Endothelial cell of umbilical vein (primary cell): ENCODE measurements around the gene DBT. TPM values are rescaled to one million over a fixed set of nuclear protein-coding genes. Genes with fewer than 3 reads are reported as not detected.

Experiments used
- BruUV-seq: library from RNA; stranded (reverse); fragments of 400-500 nt; replicated peaks from 2 replicates; lab custom pipeline; 2021; lab: Mats Ljungman, UMichigan
- CTCF ChIA-PET: fragments of 300-600, 350-600 bp; sonication (Branson Sonifier 250); formaldehyde crosslinking; loops from one replicate; lab custom pipeline; 2021; ENCODE audit warnings: antibody characterized with exemption, inconsistent platforms; lab: Charles Lee
- POLR2A ChIA-PET: fragments of 300-600, 350-600 bp; sonication (Branson Sonifier 250); formaldehyde crosslinking; loops from one replicate; lab custom pipeline; 2021; ENCODE audit warnings: antibody characterized with exemption, inconsistent platforms; lab: Charles Lee
- DNase-seq: peaks from one replicate; pipeline ENCODE4 v3.0.0-alpha.2; 2011; ENCODE audit warnings: low read depth, low spot score
- FAIRE-seq: peaks from 2 replicates; lab custom pipeline; 2011; peaks lifted over from hg19 to GRCh38; lab: Jason Lieb, UNC
- H2AFZ ChIP-seq: 2 replicates; pipeline ENCODE4 v1.6.0; 2012; ENCODE audit warnings: low read depth, low read length, control low read depth, inconsistent platforms
- H3K27ac ChIP-seq: 2 replicates; pipeline ENCODE4 v1.5.1; 2011; ENCODE audit warnings: low read depth, mild to moderate bottlenecking, control low read depth, low read length, moderate library complexity; ENCODE audit not compliant: insufficient read depth
- H3K27me3 ChIP-seq, 2 experiments: 2 replicates each; pipeline versions ENCODE4 v1.6.0 to v1.6.1; 2011; ENCODE audit warnings: low read length in 2 of 2, mixed read lengths in 1 of 2; ENCODE audit not compliant: control insufficient read depth in 2 of 2, insufficient read depth in 2 of 2
- H3K36me3 ChIP-seq, 2 experiments: 2 replicates in 1 of 2; 3 replicates in 1 of 2; pipeline ENCODE4 v1.5.1; 2011; ENCODE audit warnings: low read length in 2 of 2, mild to moderate bottlenecking in 1 of 2, moderate library complexity in 1 of 2; ENCODE audit not compliant: control insufficient read depth in 2 of 2, insufficient read depth in 2 of 2; ENCODE audit errors: extremely low read depth in 1 of 2
- H3K4me1 ChIP-seq: 3 replicates; pipeline ENCODE4 v1.5.1; 2011; ENCODE audit warnings: mild to moderate bottlenecking, low read length; ENCODE audit not compliant: control insufficient read depth, insufficient read depth; ENCODE audit errors: extremely low read depth
- H3K4me2 ChIP-seq: 2 replicates; pipeline ENCODE4 v1.6.1; 2011; ENCODE audit warnings: low read length, control low read depth, mixed read lengths; ENCODE audit not compliant: insufficient read depth
- H3K4me3 ChIP-seq, 3 experiments: fragments of 200-600 bp in 1 of 3; sonication (generic), shearing (Covaris generic) in 1 of 3; replicated peaks in 1 of 3; 2 replicates each; pipeline ENCODE4 v1.5.1; 2011 to 2016; ENCODE audit warnings: control low read depth in 3 of 3, low read length in 3 of 3, mild to moderate bottlenecking in 2 of 3, inconsistent platforms in 1 of 3, low read depth in 1 of 3, moderate library complexity in 1 of 3; ENCODE audit not compliant: insufficient read depth in 1 of 3
- H3K79me2 ChIP-seq: 2 replicates; pipeline ENCODE4 v1.6.0; 2012; ENCODE audit warnings: low read length, inconsistent platforms; ENCODE audit not compliant: control insufficient read depth, insufficient read depth
- H3K9ac ChIP-seq: replicated peaks from 2 replicates; pipeline ENCODE3; 2011; ENCODE audit warnings: low read length, control low read depth; ENCODE audit not compliant: insufficient read depth; ENCODE audit errors: extremely low read depth
- H3K9me1 ChIP-seq: replicated peaks from 3 replicates; pipeline ENCODE4 v1.6.0; 2011; ENCODE audit warnings: mild to moderate bottlenecking, low read length; ENCODE audit not compliant: control insufficient read depth, insufficient read depth; ENCODE audit errors: extremely low read depth
- H3K9me3 ChIP-seq: replicated peaks from 2 replicates; pipeline ENCODE4 v1.5.1; 2012; ENCODE audit warnings: low read length, inconsistent platforms; ENCODE audit not compliant: control insufficient read depth, insufficient read depth
- H4K20me1 ChIP-seq: replicated peaks from 2 replicates; pipeline ENCODE3; 2011; ENCODE audit warnings: mild to moderate bottlenecking, low read length; ENCODE audit not compliant: control insufficient read depth, insufficient read depth; ENCODE audit errors: extremely low read depth
- CTCF ChIP-seq, 2 donors: IDR thresholded peaks; 1 replicate in 1 of 2; 2 replicates in 1 of 2; pipeline ENCODE4 v1.5.1; 2011; ENCODE audit warnings: low read length in 2 of 2, mild to moderate bottlenecking in 2 of 2, moderate library complexity in 2 of 2, control low read depth in 1 of 2, inconsistent platforms in 1 of 2, low read depth in 1 of 2; ENCODE audit not compliant: insufficient read depth in 1 of 2; ENCODE audit errors: extremely low read depth in 1 of 2
- EZH2 ChIP-seq: IDR thresholded peaks from 2 replicates; pipeline ENCODE4 v1.6.1; 2012; ENCODE audit warnings: borderline replicate concordance, low read depth, mild to moderate bottlenecking, moderate library complexity, low read length, inconsistent platforms; ENCODE audit not compliant: severe bottlenecking
- FOS ChIP-seq: IDR thresholded peaks from 2 replicates; pipeline ENCODE4 v1.6.1; 2011; ENCODE audit warnings: mild to moderate bottlenecking, low read length, moderate library complexity, borderline replicate concordance; ENCODE audit not compliant: insufficient read depth
- GATA2 ChIP-seq: IDR thresholded peaks from 2 replicates; pipeline ENCODE4 v1.7.0; 2011; ENCODE audit warnings: low read depth, mild to moderate bottlenecking, moderate library complexity, mixed read lengths, low read length; ENCODE audit not compliant: insufficient read length, insufficient read depth
- JUN ChIP-seq: IDR thresholded peaks from 2 replicates; pipeline ENCODE4 v1.6.1; 2011; ENCODE audit warnings: borderline replicate concordance, low read depth; ENCODE audit not compliant: insufficient read length, insufficient read depth
- MAX ChIP-seq: IDR thresholded peaks from 2 replicates; pipeline ENCODE4 v1.6.1; 2011; ENCODE audit not compliant: insufficient read depth, insufficient read length
- MYC ChIP-seq: IDR thresholded peaks from one replicate; pipeline ENCODE4 v1.6.1; 2011; ENCODE audit warnings: mild to moderate bottlenecking, low read depth, low read length
- POLR2A ChIP-seq: IDR thresholded peaks from 2 replicates; pipeline ENCODE4 v1.6.1; 2012; ENCODE audit warnings: low read depth, mild to moderate bottlenecking, control low read depth, low read length
- POLR2AphosphoS5 ChIP-seq: IDR thresholded peaks from 2 replicates; pipeline ENCODE4 v1.6.1; 2012; ENCODE audit warnings: low read depth, mild to moderate bottlenecking, control low read depth, low read length, moderate library complexity; ENCODE audit not compliant: insufficient read depth
- dilution Hi-C: fragments of 300-500 bp; cut with MboI; formaldehyde crosslinking; loops from one replicate; pipeline ENCODE4 v1.15.0; 2019; ENCODE audit warnings: low sequenced_read_pairs; ENCODE audit not compliant: extremely low pct_ligation_motif_present
- intact Hi-C: fragments of 100-400 bp; cut with micrococcal nuclease; formaldehyde crosslinking; loops from one replicate; pipeline ENCODE4 v1.10.0; 2022
- polyA plus RNA-seq, 4 experiments: library from polyadenylated mRNA; depleted of rRNA in 3 of 4; stranded (reverse) in 3 of 4; unstranded in 1 of 4; fragments of >200 nt; gene quantifications; 2 replicates each; pipeline versions ENCODE4 v1.2.1 to v1.2.3, GENCODE V29; 2011 to 2012; ENCODE audit warnings: missing spikeins in 1 of 4
- total RNA-seq: library from RNA; stranded (reverse); gene quantifications from 2 replicates; pipeline ENCODE4 v1.2.3, GENCODE V29; 2021

DBT gene
- total and polyA plus RNA-seq, 2 donors (not counting 3 experiments of a cell fraction or from before 2014, with no cell fraction given) = 1.6 to 7.9 TPM

GRCh38 chr1:100168051-100168450, 81.6 kb downstream of the DBT start:
- Histone ChIP-seq H3K4me2 (no peak overlapping the region), H3K9me3 (no peaks in the 10 kb centered on the region), H3K9me1 (peaks cover 2% of the 10 kb centered on the region), H3K4me1 (no peaks in the 10 kb centered on the region), H3K36me3 (no peaks in the 10 kb centered on the region), H3K9ac (no peak overlapping the region), H3K27me3 (no peaks in the 10 kb centered on the region), H2AFZ (no peak overlapping the region), H3K4me3 (no peak overlapping the region), H3K79me2 (no peaks in the 10 kb centered on the region), H3K27ac (no peak overlapping the region), H4K20me1 (no peaks in the 10 kb centered on the region)
- DNase-seq (no peak), FAIRE-seq (no peak)
- intact Hi-C loops (loop anchor here (10.0 kb wide), 1 partner anchor 57 kb away; no protein-coding TSS in a partner anchor), dilution Hi-C loops (no loop called here)
- POLR2A ChIA-PET = no interaction called here
- TF ChIP-seq POLR2AphosphoS5 (no peak), MAX (no peak), POLR2A (no peak), MYC (no peak), GATA2 (no peak), CTCF (IDR thresholded peaks at IDR 0.05; ENCODE audit: extremely low read depth in 1 of 2, insufficient read depth in 1 of 2, low read depth in 1 of 2, low read length in 2 of 2) (no peak), JUN (no peak), EZH2 (no peak), FOS (no peak)
- CTCF ChIA-PET = no interaction called here
- no TSS peak for BruUV-seq
